Measurements from ENCODE around the gene LYRM4.

Gene LYRM4

GRCh38 chr6:5089481-5090438 is 171.0 kb downstream of the LYRM4 start:
- DNase-seq: no peak
- TF ChIP-seq CTCF (IDR thresholded peaks at IDR 0.05; ENCODE audit: low read depth, low read length, missing control alignments): no peak
- in situ Hi-C loops (cut with HindIII; ENCODE audit: low pct_ligation_motif_present, low sequenced_read_pairs): no loop called here
- Histone ChIP-seq H3K27ac (no peak overlapping the region), H3K36me3 (replicated peaks) (no peaks in the 10 kb centered on the region), H3K27me3 (replicated peaks) (peaks cover 4% of the 10 kb centered on the region), H3K4me3 (ENCODE audit: low read depth, low read length) (no peak overlapping the region)

DNA sequence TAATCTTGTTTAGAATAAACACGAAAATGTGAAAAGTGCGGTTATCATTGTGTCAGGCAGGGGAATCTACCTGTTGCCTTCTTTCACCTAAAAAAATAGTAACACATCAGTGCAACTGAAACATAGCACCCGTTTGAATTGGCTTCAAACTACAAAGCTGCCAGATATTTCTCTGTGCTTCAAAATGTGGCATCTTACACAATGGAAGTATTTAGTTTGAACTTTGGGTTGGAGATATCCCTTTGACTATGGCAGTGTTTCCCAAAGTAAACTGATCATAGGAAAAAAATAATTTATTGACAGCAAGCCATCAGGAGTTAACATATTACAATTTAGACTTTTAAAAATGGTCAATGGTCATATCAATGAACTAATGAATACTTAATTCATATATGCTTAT is 172.0 kb downstream of the LYRM4 start:
- no peak for TF ChIP-seq CTCF (IDR thresholded peaks at IDR 0.05; ENCODE audit: low read depth, low read length, missing control alignments)
- Histone ChIP-seq H3K36me3 (replicated peaks) (no peaks in the 10 kb centered on the region), H3K4me3 (ENCODE audit: low read depth, low read length) (no peak overlapping the region), H3K27ac (no peak overlapping the region), H3K27me3 (replicated peaks) (peaks cover 4% of the 10 kb centered on the region)
- DNase-seq: no peak
- in situ Hi-C loops (cut with HindIII; ENCODE audit: low pct_ligation_motif_present, low sequenced_read_pairs): no loop called here

- H3K36me3 ChIP-seq (replicated peaks): no peaks in the 10 kb centered on the region
- no peak for TF ChIP-seq CTCF (IDR thresholded peaks at IDR 0.05; ENCODE audit: low read depth, low read length, missing control alignments)
- in situ Hi-C loops (cut with HindIII; ENCODE audit: low pct_ligation_motif_present, low sequenced_read_pairs): no loop called here
- no peak overlapping the region for H3K4me3 ChIP-seq (ENCODE audit: low read depth, low read length)
- DNase-seq: no peak
- peaks cover 4% of the 10 kb centered on the region for H3K27me3 ChIP-seq (replicated peaks)
- H3K27ac ChIP-seq: no peak overlapping the region
Measured at GRCh38 chr6:5087389-5087788, 173.4 kb downstream of the LYRM4 start.

DNA sequence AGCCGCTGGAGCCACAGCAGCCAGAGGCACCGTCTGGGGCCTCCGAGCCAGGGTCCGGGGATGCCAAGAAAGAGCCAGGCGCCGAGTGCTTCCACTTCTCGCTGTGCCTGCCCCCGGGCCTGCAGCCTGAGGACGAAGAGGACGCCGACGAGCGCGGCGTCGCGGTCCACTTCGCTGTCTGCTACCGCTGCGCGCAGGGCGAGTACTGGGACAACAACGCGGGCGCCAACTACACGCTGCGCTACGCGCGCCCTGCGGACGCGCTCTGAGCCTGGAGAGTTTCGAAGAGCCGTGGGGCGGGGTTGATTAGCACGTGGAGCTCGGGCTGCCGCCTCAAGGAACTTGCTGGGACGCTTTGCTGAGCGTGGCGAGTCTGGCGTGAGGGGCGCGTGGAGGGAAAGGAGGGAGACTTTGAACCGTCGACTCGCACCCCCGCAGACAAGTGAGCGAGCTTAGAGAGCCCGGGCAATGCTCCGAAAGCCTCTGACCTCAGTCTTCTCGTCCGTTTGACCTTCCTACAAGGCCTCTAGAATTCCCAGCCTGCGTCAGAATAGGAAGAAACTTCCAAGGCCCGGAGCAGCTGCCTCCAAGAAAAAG is 174.4 kb downstream of the LYRM4 start:
- no peak for DNase-seq
- in situ Hi-C loops (cut with HindIII; ENCODE audit: low pct_ligation_motif_present, low sequenced_read_pairs): no loop called here
- no peak overlapping the region for H3K27ac ChIP-seq
- peaks cover 4% of the 10 kb centered on the region for H3K27me3 ChIP-seq (replicated peaks)
- TF ChIP-seq CTCF (IDR thresholded peaks at IDR 0.05; ENCODE audit: low read depth, low read length, missing control alignments): no peak
- H3K4me3 ChIP-seq (ENCODE audit: low read depth, low read length): peak overlapping the region; percentile 3
- H3K36me3 ChIP-seq (replicated peaks): no peaks in the 10 kb centered on the region

GRCh38 chr6:5085648-5086293 is 175.0 kb downstream of the LYRM4 start:
- in situ Hi-C loops (cut with HindIII; ENCODE audit: low pct_ligation_motif_present, low sequenced_read_pairs): no loop called here
- H3K36me3 ChIP-seq (replicated peaks): no peaks in the 10 kb centered on the region
- peaks cover 4% of the 10 kb centered on the region for H3K27me3 ChIP-seq (replicated peaks)
- H3K27ac ChIP-seq: no peak overlapping the region
- H3K4me3 ChIP-seq (ENCODE audit: low read depth, low read length): peak overlapping the region; percentile 58
- DNase-seq: no peak
- no peak for TF ChIP-seq CTCF (IDR thresholded peaks at IDR 0.05; ENCODE audit: low read depth, low read length, missing control alignments)
